ENCODE measurements around the gene SPAAR.
"Not testable (repeated sequence)": the region's sequence is repeated elsewhere in the genome, so short reads cannot be mapped to it uniquely, and the experiment has no call there.

Gene SPAAR

GRCh38 chr9:35905051-35905781, 4.1 kb upstream of the SPAAR start:
- DNase-seq, result no peak

GRCh38 chr9:35905912-35906679, 3.2 kb upstream of the SPAAR start, which contains the start of gene HRCT1:
HRCT1 (plus strand) TSS chr9:35906202; CDS start chr9:35906288, 86 bp downstream.
- DNase-seq, result no peak

DNA sequence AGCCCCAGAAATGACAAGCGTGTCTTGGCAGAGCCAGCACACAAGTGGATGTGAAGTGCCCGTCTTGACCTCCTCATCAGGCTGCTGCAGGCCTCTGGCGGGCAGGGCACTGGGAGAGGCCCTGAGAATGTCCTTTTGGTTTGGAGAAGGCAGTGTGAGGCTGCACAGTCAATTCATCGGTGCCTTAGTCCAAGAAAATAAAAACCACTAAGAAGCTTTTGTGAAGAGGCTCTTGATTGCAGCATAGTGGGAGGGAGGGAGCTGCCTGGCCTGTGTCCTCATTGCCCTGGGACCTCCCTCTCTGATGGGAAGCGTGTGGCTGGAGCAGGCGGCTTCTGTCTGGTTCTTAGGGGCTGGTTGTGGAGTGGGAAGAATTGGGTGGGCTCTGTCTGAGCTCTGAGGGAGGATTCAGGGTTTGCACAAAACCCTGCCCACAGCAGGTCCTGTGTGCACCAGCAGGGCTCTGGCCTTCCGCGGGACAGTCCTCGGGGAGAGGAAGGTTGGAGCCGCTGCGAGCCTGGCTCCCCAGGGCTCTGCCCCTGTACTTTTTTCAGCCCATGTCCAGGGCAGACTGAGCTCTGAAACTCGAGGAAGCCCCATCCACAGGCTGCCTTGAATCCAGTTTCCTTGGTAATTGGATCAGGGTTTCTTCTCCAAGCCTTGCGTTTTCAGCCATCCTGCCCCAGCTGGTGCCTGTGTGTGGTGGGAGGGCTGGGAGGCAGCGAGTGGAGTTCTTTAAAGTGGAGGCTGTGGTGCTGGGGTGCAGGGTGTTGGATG, 2.2 kb upstream of the SPAAR start:
- peak; percentile 12 for DNase-seq

GRCh38 chr9:35907711-35908503, 1.4 kb upstream of the SPAAR start:
- peak; percentile 42 for DNase-seq

DNA sequence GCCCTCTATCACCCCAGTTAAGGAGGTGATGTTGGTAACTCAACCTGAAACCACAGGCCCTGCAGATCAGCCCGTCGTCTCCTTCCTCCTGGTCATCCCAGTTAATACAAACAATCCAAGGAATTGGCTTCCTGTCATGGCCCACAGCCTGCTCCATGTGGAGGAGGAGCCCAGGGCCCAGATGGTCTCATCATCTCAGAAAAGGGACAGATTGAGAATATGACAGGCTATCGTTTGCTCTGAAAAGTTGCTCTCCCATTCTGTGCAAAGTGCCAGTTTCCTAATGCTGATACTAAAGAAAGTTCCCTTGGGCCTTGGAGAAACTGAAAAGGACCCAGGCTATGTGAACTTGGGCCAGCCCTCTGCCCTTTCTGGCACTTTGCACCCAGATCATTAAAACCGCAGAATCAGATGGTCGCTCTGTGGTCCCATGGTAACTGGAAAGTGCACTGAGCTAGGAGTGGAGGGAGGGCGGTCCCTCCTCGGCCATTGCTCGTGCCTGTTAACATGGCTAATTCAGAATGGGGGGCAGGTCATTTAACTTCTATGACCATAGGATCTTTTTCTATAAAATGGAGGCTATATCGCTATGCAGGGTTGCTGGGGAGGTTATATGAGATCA, 675 bp upstream of the SPAAR start:
- peak; percentile 23 for DNase-seq

- DNase-seq, result no peak
These were observed 660 bp downstream of the SPAAR start for GRCh38 chr9:35909687-35910612.

- peak; percentile 51 for DNase-seq
These were observed 1.5 kb downstream of the SPAAR start for GRCh38 chr9:35910613-35911359.

DNA sequence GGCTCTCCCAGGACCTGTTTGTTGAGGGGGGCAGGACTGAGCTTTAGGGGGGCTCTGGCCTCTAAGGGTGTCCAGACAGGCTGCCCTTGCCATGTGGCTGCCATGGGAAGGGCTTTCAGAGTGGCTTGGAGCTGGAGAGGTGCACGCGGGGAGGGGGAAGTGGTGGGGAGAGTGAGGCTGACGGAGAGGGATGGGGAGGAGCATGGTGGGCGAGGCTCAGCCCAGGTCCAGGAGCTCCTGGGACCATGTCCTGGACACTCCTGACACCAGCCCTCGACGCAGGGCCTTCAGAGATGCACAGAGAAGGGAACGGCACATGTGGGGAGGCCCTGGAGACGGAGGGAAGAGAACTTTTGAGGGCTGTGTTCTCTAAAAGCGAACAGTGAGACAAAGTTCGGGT, 2.4 kb downstream of the SPAAR start:
- no peak for DNase-seq

- DNase-seq, result no peak
These were observed 3.6 kb downstream of the SPAAR start for GRCh38 chr9:35912791-35913400.

DNA sequence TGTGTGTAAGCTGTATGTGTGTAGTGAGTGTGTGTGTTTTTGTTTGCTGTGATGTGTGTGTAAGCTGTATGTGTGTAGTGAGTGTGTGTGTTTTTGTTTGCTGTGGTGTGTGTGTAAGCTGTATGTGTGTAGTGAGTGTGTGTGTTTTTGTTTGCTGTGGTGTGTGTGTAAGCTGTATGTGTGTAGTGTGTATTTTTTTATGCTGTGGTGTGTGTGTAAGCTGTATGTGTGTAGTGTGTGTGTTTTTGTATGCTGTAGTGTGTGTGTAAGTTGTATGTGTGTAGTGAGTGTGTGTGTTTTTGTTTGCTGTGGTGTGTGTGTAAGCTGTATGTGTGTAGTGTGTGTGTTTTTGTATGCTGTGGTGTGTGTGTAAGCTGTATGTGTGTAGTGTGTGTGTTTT, 4.1 kb downstream of the SPAAR start:
- not testable (repeated sequence) for DNase-seq

DNA sequence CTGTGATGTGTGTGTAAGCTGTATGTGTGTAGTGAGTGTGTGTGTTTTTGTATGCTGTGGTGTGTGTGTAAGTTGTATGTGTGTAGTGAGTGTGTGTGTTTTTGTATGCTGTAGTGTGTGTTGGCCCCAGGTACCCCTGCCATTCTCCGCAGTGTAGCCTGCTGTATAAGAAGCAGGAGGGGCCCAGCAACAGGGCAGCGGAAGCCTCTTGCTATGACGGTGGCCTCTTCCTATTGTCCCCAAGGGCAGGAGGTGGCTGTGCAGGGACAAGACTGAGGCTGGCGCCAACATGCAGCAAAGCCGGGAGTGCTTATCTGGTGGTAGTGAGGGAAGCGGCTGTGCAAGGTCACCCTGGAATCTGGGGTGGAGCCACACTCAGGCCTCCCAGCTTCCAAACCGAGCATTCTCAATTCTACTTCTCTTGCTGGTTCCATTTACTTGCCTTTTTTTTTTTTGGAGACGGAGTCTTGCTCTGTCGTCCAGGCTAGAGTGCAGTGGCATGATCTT, 5.1 kb downstream of the SPAAR start:
- DNase-seq, result no peak

DNA sequence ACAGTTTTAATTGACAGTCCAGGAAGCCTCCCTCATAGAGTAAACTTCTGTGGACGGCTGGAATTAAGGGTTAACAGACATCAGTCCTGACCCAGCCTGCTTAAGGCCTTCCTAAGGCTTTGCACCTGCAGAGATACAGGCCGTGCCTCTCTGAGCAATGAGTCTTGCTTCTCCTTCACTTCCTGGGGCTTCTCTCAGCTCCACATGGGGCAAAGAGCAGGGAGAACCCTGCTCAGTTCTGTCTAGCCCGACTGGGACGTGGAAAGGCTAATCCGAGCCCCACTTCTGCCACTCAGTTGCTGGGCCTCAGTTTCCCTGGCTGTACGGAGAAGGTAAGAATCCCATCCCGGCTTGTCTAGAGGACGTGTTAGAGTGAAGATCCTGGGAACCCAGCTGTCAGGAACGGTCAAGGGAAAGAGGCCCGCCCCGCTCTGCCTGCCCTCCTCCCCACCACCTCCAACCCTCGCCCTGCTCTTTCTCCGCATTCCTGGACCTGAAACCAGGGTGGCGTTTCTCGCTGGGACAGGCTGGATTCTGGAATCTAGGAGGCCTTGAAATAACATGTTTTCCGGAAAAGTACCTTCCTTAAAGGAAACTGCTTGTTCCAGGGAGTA, 6.5 kb downstream of the SPAAR start:
- no peak for DNase-seq

GRCh38 chr9:35917261-35917660, 8.0 kb downstream of the SPAAR start:
- no peak for DNase-seq

DNA sequence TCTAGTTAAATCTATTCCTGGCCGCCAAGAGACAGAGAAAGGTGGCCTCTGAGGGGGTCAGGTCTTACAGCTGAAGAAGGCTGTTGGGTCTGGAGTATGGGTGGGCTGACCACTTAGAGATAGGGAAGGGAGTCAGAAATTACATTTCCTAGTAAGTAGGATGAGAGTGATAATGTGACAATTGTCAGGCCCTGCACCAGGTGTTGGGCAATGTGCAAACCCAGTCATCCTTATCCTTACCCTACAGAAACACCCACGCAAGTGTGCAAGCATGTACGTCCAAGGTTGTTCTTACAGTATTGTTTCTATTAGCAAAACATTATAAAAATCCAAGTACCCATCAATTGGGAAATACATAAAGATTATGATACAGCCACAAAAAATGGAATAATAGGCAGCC, 9.5 kb downstream of the SPAAR start:
- DNase-seq, result no peak

DNA sequence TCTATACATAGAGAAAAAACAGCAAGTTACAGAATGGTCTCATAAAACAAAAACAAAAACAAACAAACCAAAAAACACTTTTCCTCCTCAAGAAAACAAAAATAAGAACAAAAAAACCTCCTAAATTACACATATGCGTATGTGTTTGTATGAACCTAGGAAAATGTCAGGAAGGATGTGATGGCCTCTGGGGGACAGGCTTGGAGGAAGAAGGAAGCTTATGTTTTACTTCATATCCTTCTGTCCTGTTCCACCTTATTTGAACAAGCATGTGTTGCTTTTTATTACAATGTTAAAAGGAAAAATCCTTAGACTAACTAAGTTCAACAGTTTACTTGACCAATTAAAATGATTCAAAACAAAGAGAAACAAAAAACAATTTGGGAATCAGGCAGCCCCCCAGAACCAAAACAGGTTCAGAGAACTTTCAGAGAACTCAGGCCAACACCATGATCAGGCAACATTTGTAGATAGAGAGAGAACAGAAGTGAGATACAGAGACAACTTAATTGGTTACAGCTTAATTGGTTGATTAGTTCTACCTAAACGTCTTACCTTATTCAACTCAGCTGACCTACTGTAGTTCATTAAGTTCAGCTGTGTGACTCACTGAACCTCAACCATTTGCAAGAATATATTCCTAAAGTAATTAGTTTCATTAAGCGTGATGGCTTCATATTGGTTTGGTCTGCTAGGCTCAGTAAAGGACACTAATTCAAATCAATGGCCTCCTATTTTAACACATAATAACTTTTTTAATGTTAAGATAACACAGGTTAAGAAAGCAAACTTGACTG, 10.1 kb downstream of the SPAAR start:
- no peak for DNase-seq

DNA sequence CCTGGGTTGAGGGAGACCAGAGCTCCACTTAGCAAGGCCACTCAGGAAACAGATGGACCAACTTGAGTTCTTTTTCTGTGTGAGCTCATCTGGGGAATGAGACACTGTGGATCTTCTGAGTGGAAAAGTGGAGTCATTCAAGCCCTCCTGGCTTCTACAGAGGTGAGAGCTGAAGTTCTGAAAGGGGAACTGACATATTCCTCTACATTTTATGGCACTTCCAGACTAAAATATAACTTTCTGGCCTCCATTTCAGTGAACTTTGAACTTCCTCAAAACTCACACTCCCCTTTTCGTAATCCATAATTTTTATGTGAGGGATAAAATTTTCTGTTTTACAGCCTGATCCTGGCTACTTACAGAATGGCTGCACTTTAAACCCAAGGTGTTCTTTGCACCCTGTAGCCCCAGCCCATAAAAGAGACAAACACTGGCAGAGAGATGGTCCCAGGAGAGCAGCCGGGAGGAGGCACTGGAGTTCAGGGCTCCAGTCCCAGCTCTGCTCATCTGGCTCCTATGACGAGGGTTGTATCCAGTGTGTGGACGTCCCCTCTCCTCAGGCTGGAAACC, 10.8 kb downstream of the SPAAR start:
- DNase-seq, result no peak

DNA sequence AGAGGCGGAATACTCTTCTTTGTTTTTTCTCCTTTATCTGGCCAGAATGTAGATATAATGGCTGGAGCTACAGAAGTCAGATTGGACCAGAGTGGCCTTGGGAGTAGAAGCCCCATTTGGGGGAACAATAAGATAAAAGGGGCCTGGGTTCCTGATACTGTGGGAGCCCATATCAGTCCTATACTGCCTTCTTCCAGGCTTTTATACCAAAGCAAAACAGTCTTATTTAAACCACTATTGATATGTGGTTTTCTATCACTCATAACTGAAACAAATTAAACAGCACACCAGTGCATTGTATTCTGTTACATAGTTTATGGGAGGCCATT, 14.3 kb downstream of the SPAAR start:
- DNase-seq, result no peak

Measured in NCI-H2171 treated with DMSO at 0.1 percent for 48 hours (cell line).